DND-41 (cell line): ENCODE data around the gene FAM131C.
A peak's percentile ranks its signal among the peaks of the same experiment; 100 is the strongest.
"Not testable (repeated sequence)": the region's sequence is repeated elsewhere in the genome, so short reads cannot be mapped to it uniquely, and the experiment has no call there.

Experiments
- ATAC-seq: fragments of 200-7000 bp; cut with Tn5 transposase; 3 replicates; pipeline ENCODE4 v1.9.1; 2021; ENCODE audit warnings: low read depth; ENCODE audit not compliant: insufficient read depth
- DNase-seq: peaks from one replicate; pipeline ENCODE4 v3.0.0-alpha.2; 2020
- H2AFZ ChIP-seq: 2 replicates; pipeline ENCODE4 v1.6.0; 2012; ENCODE audit warnings: low read depth, low read length
- H3K27ac ChIP-seq: 2 replicates; pipeline ENCODE4 v1.5.1; 2012; ENCODE audit warnings: low read length, inconsistent platforms
- H3K27me3 ChIP-seq: fragments of 200-600 bp; sonication (generic); 2 replicates; pipeline ENCODE4 v1.6.0; 2012; ENCODE audit warnings: low read length, mild to moderate bottlenecking, inconsistent platforms; ENCODE audit not compliant: insufficient read depth, poor library complexity
- H3K36me3 ChIP-seq: 2 replicates; pipeline ENCODE4 v1.5.1; 2012; ENCODE audit warnings: low read length, inconsistent platforms; ENCODE audit not compliant: insufficient read depth
- H3K4me1 ChIP-seq: 2 replicates; pipeline ENCODE4 v1.5.1; 2012; ENCODE audit warnings: mild to moderate bottlenecking, low read length; ENCODE audit not compliant: insufficient read depth
- H3K4me2 ChIP-seq: 2 replicates; pipeline ENCODE4 v1.6.0; 2012; ENCODE audit warnings: mild to moderate bottlenecking, moderate library complexity, low read length, inconsistent platforms; ENCODE audit not compliant: insufficient read depth
- H3K4me3 ChIP-seq, 2 experiments: fragments of 200-600 bp in 1 of 2; shearing (Covaris generic) in 1 of 2; 2 replicates each; pipeline ENCODE4 v1.5.1; 2012 to 2016; ENCODE audit warnings: inconsistent platforms in 2 of 2, low read length in 2 of 2, mild to moderate bottlenecking in 2 of 2, low read depth in 1 of 2, moderate library complexity in 1 of 2
- H3K79me2 ChIP-seq: 2 replicates; pipeline ENCODE4 v1.6.0; 2012; ENCODE audit warnings: low read length, inconsistent platforms; ENCODE audit not compliant: insufficient read depth
- H3K9ac ChIP-seq: 2 replicates; pipeline ENCODE4 v1.6.0; 2012; ENCODE audit warnings: low read depth, mild to moderate bottlenecking, inconsistent platforms, low read length, moderate library complexity
- H3K9me3 ChIP-seq: 2 replicates; pipeline ENCODE4 v1.5.1; 2012; ENCODE audit warnings: low read length, moderate library complexity, mild to moderate bottlenecking, inconsistent platforms; ENCODE audit not compliant: insufficient read depth, severe bottlenecking
- H4K20me1 ChIP-seq: 2 replicates; pipeline ENCODE4 v1.6.0; 2012; ENCODE audit warnings: low read length; ENCODE audit not compliant: insufficient read depth
- EZH2 ChIP-seq: IDR thresholded peaks from 3 replicates; pipeline ENCODE4 v1.6.1; 2012; ENCODE audit warnings: borderline replicate concordance, low read depth, mild to moderate bottlenecking, moderate library complexity, low read length, inconsistent platforms; ENCODE audit not compliant: severe bottlenecking
- TF ChIP-seq, protein P1 (sequence below): IDR thresholded peaks from 2 replicates; pipeline ENCODE4 v1.5.1; 2012; ENCODE audit warnings: borderline replicate concordance, low read length, moderate library complexity, mild to moderate bottlenecking; ENCODE audit not compliant: poor library complexity, severe bottlenecking; ENCODE audit errors: extremely low read depth

FAM131C gene

DNA sequence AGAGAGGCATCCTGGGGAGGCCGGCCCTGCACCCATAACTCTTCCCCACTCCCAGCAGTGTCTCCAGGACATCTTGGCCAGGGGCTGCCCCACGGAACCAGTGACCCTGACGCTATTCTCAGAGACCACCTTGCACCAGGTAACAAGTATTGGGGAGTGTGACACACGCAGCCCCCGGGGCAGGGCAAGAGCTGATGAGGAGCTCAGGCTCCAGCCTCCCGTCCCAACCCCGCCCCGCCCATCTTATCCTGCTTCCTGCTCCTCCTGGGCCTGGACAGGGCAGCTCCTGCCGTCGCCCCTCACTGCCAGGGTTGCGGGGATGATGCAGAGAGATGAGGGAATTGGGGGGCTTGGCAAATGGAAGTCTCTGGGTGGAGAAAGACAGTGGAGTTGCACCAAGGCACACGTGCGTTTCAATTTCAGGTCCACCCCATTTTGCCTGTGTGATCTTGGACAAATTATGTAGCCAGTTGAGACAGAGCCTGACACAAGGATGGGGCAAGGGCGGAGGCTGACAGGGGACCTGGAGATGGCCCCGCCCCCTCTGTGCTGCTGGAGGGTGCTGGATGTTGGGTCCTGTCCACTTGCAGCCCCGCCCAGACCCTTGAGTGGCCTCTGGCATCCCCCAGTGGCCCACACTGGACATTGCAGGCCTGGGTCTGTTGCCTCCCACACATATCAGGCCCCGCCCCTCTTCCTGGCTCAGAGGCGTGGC lies 40.9 kb downstream of the FAM131C start:
- Histone ChIP-seq H3K4me3 (no peak overlapping the region), H3K27me3 (no peaks in the 10 kb centered on the region), H3K27ac (no peak overlapping the region), H3K4me2 (no peak overlapping the region), H2AFZ (no peak overlapping the region), H4K20me1 (no peaks in the 10 kb centered on the region), H3K36me3 (no peaks in the 10 kb centered on the region), H3K79me2 (no peaks in the 10 kb centered on the region), H3K9me3 (no peaks in the 10 kb centered on the region), H3K4me1 (no peaks in the 10 kb centered on the region), H3K9ac (no peak overlapping the region)
- ATAC-seq (peak; percentile 71), DNase-seq (peak; percentile 48)
- no peak for TF ChIP-seq EZH2
- TF ChIP-seq, protein P1, sequence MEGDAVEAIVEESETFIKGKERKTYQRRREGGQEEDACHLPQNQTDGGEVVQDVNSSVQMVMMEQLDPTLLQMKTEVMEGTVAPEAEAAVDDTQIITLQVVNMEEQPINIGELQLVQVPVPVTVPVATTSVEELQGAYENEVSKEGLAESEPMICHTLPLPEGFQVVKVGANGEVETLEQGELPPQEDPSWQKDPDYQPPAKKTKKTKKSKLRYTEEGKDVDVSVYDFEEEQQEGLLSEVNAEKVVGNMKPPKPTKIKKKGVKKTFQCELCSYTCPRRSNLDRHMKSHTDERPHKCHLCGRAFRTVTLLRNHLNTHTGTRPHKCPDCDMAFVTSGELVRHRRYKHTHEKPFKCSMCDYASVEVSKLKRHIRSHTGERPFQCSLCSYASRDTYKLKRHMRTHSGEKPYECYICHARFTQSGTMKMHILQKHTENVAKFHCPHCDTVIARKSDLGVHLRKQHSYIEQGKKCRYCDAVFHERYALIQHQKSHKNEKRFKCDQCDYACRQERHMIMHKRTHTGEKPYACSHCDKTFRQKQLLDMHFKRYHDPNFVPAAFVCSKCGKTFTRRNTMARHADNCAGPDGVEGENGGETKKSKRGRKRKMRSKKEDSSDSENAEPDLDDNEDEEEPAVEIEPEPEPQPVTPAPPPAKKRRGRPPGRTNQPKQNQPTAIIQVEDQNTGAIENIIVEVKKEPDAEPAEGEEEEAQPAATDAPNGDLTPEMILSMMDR: peak; percentile 56

DNA sequence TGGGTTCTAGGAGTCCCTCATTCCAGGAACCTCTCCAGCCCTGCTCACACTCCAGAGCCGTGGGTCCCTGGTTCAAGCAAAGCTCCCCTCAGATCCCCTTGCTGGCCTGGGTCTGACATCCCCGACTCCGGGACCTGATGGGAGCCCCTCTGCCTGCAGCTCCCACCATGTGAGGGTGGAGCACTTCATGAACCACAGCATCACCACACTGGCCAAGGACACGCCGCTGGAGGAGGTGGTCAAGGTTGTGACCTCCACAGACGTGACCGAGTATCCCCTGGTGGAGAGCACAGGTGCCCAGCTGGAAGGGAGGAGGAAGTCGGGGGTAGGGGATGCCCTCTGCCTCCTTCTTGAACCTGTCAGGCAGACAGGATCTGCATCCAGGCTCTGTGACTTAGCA lies 41.9 kb downstream of the FAM131C start:
- ATAC-seq: no peak
- no peaks in the 10 kb centered on the region for H3K79me2 ChIP-seq
- no peak overlapping the region for H3K27ac ChIP-seq
- no peak overlapping the region for H3K9ac ChIP-seq
- no peaks in the 10 kb centered on the region for H3K36me3 ChIP-seq
- H3K4me1 ChIP-seq: no peaks in the 10 kb centered on the region
- H3K4me2 ChIP-seq: no peak overlapping the region
- H3K9me3 ChIP-seq: no peaks in the 10 kb centered on the region
- no peak for TF ChIP-seq EZH2
- TF ChIP-seq, protein P1: no peak
- H4K20me1 ChIP-seq: no peaks in the 10 kb centered on the region
- DNase-seq: no peak
- H3K4me3 ChIP-seq: no peak overlapping the region
- H2AFZ ChIP-seq: no peak overlapping the region
- no peaks in the 10 kb centered on the region for H3K27me3 ChIP-seq

DNA sequence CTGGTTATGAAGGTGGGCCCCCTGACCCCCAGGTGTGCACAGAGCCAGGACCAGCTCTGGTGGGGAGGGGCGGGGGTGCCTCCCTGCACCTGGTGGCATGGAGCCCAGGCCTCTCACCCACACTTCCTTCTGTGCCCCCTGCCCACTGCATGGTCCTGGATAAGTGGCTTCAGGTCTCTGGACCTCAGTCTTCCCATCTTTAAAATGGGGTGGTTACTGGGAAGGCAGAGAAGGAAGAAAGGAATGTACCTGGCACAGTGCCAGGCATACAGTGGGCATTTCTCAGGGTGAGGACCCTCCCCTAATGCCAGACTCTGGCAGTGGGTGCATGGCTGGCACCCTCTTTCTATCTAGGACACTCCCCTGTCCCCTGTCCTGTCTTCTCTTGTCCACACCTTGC lies 44.2 kb downstream of the FAM131C start:
- H3K4me2 ChIP-seq: no peak overlapping the region
- DNase-seq (no peak), ATAC-seq (no peak)
- no peak overlapping the region for H2AFZ ChIP-seq
- no peaks in the 10 kb centered on the region for H3K36me3 ChIP-seq
- H3K9ac ChIP-seq: no peak overlapping the region
- no peak overlapping the region for H3K4me3 ChIP-seq
- H3K27me3 ChIP-seq: no peaks in the 10 kb centered on the region
- H3K27ac ChIP-seq: no peak overlapping the region
- no peaks in the 10 kb centered on the region for H3K9me3 ChIP-seq
- no peaks in the 10 kb centered on the region for H3K4me1 ChIP-seq
- TF ChIP-seq, protein P1: no peak
- no peak for TF ChIP-seq EZH2
- H4K20me1 ChIP-seq: no peaks in the 10 kb centered on the region
- H3K79me2 ChIP-seq: no peaks in the 10 kb centered on the region

DNA sequence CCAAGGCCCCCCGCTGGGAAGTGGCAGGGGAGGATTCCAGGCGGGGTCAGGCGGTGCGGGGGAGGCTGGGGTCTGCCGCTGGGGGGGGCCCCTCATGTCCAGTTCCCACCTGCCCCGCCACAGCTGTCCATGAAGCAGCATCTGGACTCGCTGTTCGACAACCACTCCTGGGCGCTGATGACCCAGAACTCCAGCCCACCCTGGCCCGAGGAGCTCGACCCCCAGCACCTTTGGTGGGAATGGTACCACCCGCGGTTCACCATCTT lies 44.5 kb downstream of the FAM131C start:
- not testable (repeated sequence) for H3K27ac ChIP-seq, ATAC-seq, DNase-seq, H3K9ac ChIP-seq, H3K4me2 ChIP-seq, H2AFZ ChIP-seq, H3K27me3 ChIP-seq, H3K9me3 ChIP-seq, H3K4me3 ChIP-seq, H3K36me3 ChIP-seq, H3K4me1 ChIP-seq, H3K79me2 ChIP-seq, H4K20me1 ChIP-seq
